Neural cell (in vitro differentiated cells): ENCODE measurements around the gene WNK2. TPM values are rescaled to one million over a fixed set of nuclear protein-coding genes. Genes with fewer than 3 reads are reported as not detected.

Source experiments
- H2AFZ ChIP-seq: fragments of 200-600, 300-800 bp; sonication (generic), shearing (Covaris generic); 2 replicates; pipeline ENCODE4 v1.6.0; 2014; ENCODE audit warnings: low read depth, mild to moderate bottlenecking, antibody characterized with exemption, low read length, moderate library complexity
- H3F3A ChIP-seq: fragments of 200-600 bp; shearing (Covaris generic); 2 replicates; pipeline ENCODE4 v1.6.1; 2016; ENCODE audit warnings: mild to moderate bottlenecking, moderate library complexity, mixed read lengths, antibody characterized with exemption, low read length; ENCODE audit not compliant: insufficient read depth, poor library complexity, severe bottlenecking
- H3K27ac ChIP-seq: fragments of 200-600, 300-800 bp; sonication (generic), shearing (Covaris generic); 2 replicates; pipeline ENCODE4 v1.5.1; 2014; ENCODE audit warnings: mild to moderate bottlenecking, low read length, moderate library complexity
- H3K27me3 ChIP-seq: fragments of 300-800, 200-600 bp; sonication (generic), shearing (Covaris generic); 2 replicates; pipeline ENCODE4 v1.6.0; 2014; ENCODE audit warnings: mild to moderate bottlenecking, low read depth, low read length, moderate library complexity; ENCODE audit not compliant: insufficient read depth
- H3K36me3 ChIP-seq: fragments of 300-800, 200-600 bp; sonication (generic), shearing (Covaris generic); 2 replicates; pipeline ENCODE4 v1.5.1; 2014; ENCODE audit warnings: mild to moderate bottlenecking, antibody characterized with exemption, low read length, moderate library complexity; ENCODE audit not compliant: insufficient read depth
- H3K4me2 ChIP-seq: fragments of 300-800, 200-600 bp; sonication (generic), shearing (Covaris generic); 2 replicates; pipeline ENCODE4 v1.6.0; 2014; ENCODE audit warnings: mild to moderate bottlenecking, low read length
- H3K4me3 ChIP-seq: fragments of 300-800, 200-600 bp; sonication (generic), shearing (Covaris generic); 2 replicates; pipeline ENCODE4 v1.5.1; 2014; ENCODE audit warnings: mild to moderate bottlenecking, low read length, moderate library complexity
- H3K79me2 ChIP-seq: fragments of 200-600 bp; shearing (Covaris generic); replicated peaks from 2 replicates; pipeline ENCODE4 v1.6.0; 2014; ENCODE audit warnings: mild to moderate bottlenecking, low read length, moderate library complexity; ENCODE audit not compliant: insufficient read depth
- H3K9ac ChIP-seq: fragments of 300-800, 200-600 bp; sonication (generic), shearing (Covaris generic); 2 replicates; pipeline ENCODE4 v1.6.1; 2016; ENCODE audit warnings: mild to moderate bottlenecking, low read length, mixed read lengths
- H3K9me2 ChIP-seq: fragments of 200-600 bp; shearing (Covaris generic); 2 replicates; pipeline ENCODE4 v1.6.1; 2016; ENCODE audit warnings: mild to moderate bottlenecking, low read length, mixed read lengths; ENCODE audit not compliant: insufficient read depth
- H3K9me3 ChIP-seq: fragments of 200-600, 300-800 bp; sonication (generic), shearing (Covaris generic); 2 replicates; pipeline ENCODE4 v1.6.1; 2016; ENCODE audit warnings: mild to moderate bottlenecking, mixed run types, low read length, moderate library complexity, mixed read lengths
- H4K20me1 ChIP-seq: fragments of 200-600 bp; shearing (Covaris generic); 2 replicates; pipeline ENCODE4 v1.6.1; 2016; ENCODE audit warnings: mild to moderate bottlenecking, mixed run types; ENCODE audit not compliant: insufficient read depth
- CTCF ChIP-seq: fragments of 450-650 bp; IDR thresholded peaks from 2 replicates; pipeline ENCODE4 v1.5.1; 2014; ENCODE audit warnings: antibody characterized with exemption, mild to moderate bottlenecking, moderate library complexity; ENCODE audit not compliant: poor library complexity, severe bottlenecking
- EP300 ChIP-seq: fragments of 450-650 bp; conservative IDR thresholded peaks from 2 replicates; pipeline ENCODE4 v1.6.1; 2014; ENCODE audit warnings: antibody characterized with exemption, mild to moderate bottlenecking, moderate library complexity; ENCODE audit not compliant: poor library complexity, severe bottlenecking
- EZH2 ChIP-seq: fragments of 200-600, 300-800 bp; shearing (Covaris generic), sonication (generic); IDR thresholded peaks from 2 replicates; pipeline ENCODE4 v1.6.1; 2014; ENCODE audit warnings: antibody characterized with exemption, low read length, borderline replicate concordance, mild to moderate bottlenecking; ENCODE audit not compliant: insufficient read depth, poor library complexity, severe bottlenecking
- MXI1 ChIP-seq: fragments of 450-650 bp; conservative IDR thresholded peaks from 2 replicates; pipeline ENCODE4 v1.6.1; 2014; ENCODE audit warnings: antibody characterized with exemption, mild to moderate bottlenecking; ENCODE audit not compliant: poor library complexity, severe bottlenecking
- POLR2AphosphoS5 ChIP-seq: IDR thresholded peaks from 2 replicates; pipeline ENCODE4 v1.6.1; 2012
- RAD21 ChIP-seq: fragments of 450-650 bp; conservative IDR thresholded peaks from 2 replicates; pipeline ENCODE4 v1.6.1; 2014; ENCODE audit warnings: antibody characterized with exemption, mild to moderate bottlenecking, moderate library complexity
- REST ChIP-seq: IDR thresholded peaks from 2 replicates; pipeline ENCODE4 v1.6.1; 2012; ENCODE audit warnings: borderline replicate concordance
- SMC3 ChIP-seq: fragments of 450-650 bp; conservative IDR thresholded peaks from 2 replicates; pipeline ENCODE4 v1.6.1; 2014; ENCODE audit warnings: antibody characterized with exemption, mild to moderate bottlenecking, moderate library complexity; ENCODE audit not compliant: poor library complexity
- TAF1 ChIP-seq: IDR thresholded peaks from 2 replicates; pipeline ENCODE4 v1.6.1; 2012; ENCODE audit warnings: low read depth
- polyA plus RNA-seq: library from polyadenylated mRNA; depleted of rRNA; stranded (reverse); fragments of >200 nt; gene quantifications from 2 replicates; pipeline ENCODE4 v1.2.3, GENCODE V29; 2014

The WNK2 gene
- polyA plus RNA-seq, 1 donor from 2014 or later: 37.1 TPM

DNA sequence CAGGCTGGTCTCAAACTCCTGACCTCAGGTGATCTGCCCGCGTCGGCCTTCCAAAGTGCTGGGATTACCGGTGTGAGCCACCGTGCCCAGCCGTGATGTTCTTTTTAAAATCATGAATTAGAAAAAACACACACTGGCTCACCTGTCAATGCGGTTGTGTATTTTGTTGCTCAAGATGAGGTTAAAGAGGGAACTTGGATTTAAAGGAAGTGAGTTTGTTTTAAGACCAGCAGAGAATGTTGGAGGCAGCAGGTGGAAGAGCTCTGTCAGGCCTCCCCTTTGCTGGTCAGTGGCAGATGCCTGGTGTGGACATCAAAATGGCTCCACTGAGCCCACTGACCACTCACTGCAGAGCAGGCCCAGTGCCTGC is 38.9 kb downstream of the WNK2 start (continued):
- TF ChIP-seq CTCF: no peak

GRCh38 chr9:93223260-93224180 is 39.6 kb downstream of the WNK2 start:
- Histone ChIP-seq H3F3A (no peaks in the 10 kb centered on the region), H3K27ac (no peak overlapping the region), H3K4me3 (no peak overlapping the region), H3K4me2 (no peak overlapping the region), H3K36me3 (no peaks in the 10 kb centered on the region), H3K9ac (no peak overlapping the region), H3K9me3 (no peaks in the 10 kb centered on the region), H3K79me2 (peaks cover 4% of the 10 kb centered on the region), H4K20me1 (no peaks in the 10 kb centered on the region), H3K9me2 (no peaks in the 10 kb centered on the region), H3K27me3 (no peaks in the 10 kb centered on the region), H2AFZ (no peak overlapping the region)
- TF ChIP-seq REST: no peak
- TF ChIP-seq MXI1: no peak
- no peak for TF ChIP-seq EP300
- no peak for TF ChIP-seq RAD21

GRCh38 chr9:93224591-93224990 is 40.7 kb downstream of the WNK2 start:
- Histone ChIP-seq H3F3A (no peaks in the 10 kb centered on the region), H3K27me3 (no peaks in the 10 kb centered on the region), H3K27ac (no peak overlapping the region), H3K36me3 (no peaks in the 10 kb centered on the region), H2AFZ (no peak overlapping the region), H3K9me3 (no peaks in the 10 kb centered on the region), H4K20me1 (no peaks in the 10 kb centered on the region), H3K79me2 (peaks cover 4% of the 10 kb centered on the region), H3K9me2 (no peaks in the 10 kb centered on the region), H3K4me3 (no peak overlapping the region), H3K4me2 (no peak overlapping the region), H3K9ac (no peak overlapping the region)
- no peak for TF ChIP-seq TAF1
- TF ChIP-seq EP300: no peak
- no peak for TF ChIP-seq EZH2
- no peak for TF ChIP-seq CTCF
- no peak for TF ChIP-seq POLR2AphosphoS5
- TF ChIP-seq MXI1: no peak
- no peak for TF ChIP-seq REST
- TF ChIP-seq RAD21: no peak
- TF ChIP-seq SMC3: no peak
